Stimulated activated CD8-positive, alpha-beta memory T cell treated with anti-CD3 and anti-CD28 coated beads, Interleukin-2, amount 100 ng/mL, for 48 hours (primary cell): ENCODE measurements around the gene PACSIN2.

Source experiments
- DNase-seq, 2 donors: peaks; one replicate each; pipeline ENCODE4 v3.0.0-alpha.2; 2020; ENCODE audit warnings: low read depth in 2 of 2

The PACSIN2 gene

GRCh38 chr22:42881982-42882656 lies 132.8 kb downstream of the PACSIN2 start:
- no peak for DNase-seq

GRCh38 chr22:42881298-42881697 lies 133.7 kb downstream of the PACSIN2 start:
- DNase-seq = no peak

- DNase-seq = no peak
Observed at GRCh38 chr22:42880815-42881214, 134.1 kb downstream of the PACSIN2 start.

DNA sequence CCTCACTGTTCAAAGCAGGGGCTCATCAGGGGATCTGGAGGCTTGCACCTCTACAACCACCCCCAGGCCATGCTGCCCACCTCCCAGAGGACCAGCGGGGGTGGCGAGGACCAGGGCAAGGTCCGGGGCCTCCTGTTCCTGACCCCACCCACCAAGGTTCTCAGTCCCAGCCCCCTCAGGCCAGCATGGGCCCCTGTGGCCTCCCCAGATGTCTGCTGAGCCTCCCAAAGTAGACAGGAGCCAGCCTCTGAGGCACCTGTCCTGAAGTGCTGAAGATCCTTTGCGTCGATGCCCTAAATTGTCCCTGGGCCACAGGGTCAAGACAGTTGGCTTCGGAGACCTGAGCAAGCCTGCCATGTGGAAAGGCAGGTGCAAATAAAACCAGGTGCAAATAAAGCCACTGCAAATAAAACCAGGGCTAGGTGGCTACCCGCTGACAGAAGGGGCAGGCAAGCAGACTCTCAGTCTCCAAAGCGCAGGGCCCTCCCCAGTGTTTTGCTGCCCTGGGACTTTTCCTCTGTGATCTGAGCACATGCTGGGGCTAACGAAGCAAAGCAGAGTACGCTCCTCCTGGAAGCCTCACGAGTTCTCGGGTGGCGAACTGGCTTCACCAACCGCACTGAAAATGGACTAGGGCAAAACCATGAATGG lies 135.5 kb downstream of the PACSIN2 start:
- no peak for DNase-seq

- no peak for DNase-seq
Observed at GRCh38 chr22:42878561-42879305, 136.2 kb downstream of the PACSIN2 start.

DNA sequence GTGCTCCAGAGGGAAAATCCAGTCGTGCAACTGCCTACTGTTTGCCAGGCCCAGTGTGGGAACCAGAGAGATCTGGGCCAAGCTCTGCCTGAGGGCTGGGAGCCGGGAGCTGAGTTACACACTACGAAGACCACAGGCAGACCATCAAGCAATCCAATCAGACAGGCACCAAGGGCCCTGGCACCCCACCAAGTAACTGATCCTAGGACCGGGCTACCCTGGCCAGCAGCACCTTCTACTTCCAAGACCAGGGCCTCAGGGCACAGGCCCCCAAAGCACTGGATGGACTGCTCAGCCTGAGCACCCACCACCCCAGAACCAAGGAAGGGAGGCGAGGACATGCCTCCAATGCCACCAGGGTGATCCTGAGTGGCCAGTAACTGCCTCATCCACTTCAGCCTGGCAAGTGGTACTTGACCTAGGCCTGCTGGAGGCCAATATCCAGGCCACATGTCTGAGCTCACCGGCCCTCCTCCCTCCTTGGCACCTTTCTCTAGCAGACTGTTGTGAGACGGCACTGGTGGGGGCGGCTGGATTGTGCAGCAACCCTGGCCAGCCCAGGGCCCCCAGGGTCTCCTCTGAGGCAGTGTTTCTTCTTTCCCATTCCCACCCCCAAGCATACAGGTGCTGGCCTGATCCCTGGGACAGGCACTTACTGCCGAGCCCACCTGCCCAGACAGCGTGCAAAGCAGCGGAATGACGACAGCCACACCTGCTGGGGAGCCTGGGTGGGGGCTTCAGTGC lies 137.2 kb downstream of the PACSIN2 start:
- no peak for DNase-seq

DNA sequence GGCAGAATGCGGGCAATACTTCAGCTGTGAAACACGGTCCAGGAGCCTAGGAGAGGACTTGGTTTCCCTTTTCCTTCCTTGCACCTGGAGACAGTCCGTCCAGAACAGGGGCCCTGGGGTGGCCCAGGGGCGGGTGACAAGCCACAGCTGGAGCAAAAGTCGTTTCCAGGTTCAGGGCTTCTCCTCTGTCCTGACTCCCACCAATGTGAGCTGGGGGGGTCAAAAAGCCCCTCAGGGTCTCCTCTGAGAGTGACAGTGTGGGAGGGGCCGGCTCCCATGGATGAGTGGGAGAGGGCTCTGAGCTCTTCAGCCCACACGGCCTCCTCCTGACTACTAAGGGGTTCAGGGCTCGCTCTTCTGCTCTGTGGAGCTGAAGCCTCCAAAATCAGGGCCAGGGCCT lies 137.8 kb downstream of the PACSIN2 start:
- no peak for DNase-seq

- no peak for DNase-seq
Observed at GRCh38 chr22:42876041-42876440, 138.9 kb downstream of the PACSIN2 start.

DNA sequence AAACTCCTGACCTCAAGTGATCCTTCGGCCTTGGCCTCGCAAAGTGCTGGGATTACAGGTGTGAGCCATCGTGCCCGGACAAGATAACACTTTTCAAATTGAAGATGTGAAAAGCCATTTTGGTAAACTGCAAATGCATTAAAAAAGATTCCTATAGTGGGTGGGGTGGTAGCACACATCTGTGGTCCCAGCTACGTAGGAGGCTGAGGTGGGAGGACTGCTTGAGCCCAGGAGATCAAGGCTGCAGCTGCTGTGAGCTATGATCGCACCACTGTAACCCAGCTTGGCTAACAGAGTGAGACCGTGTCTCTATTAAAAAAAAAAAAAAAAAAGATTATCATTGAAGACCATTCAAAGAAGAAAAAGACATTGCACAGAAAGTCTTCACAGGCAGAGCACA lies 140.9 kb downstream of the PACSIN2 start:
- no peak for DNase-seq

DNA sequence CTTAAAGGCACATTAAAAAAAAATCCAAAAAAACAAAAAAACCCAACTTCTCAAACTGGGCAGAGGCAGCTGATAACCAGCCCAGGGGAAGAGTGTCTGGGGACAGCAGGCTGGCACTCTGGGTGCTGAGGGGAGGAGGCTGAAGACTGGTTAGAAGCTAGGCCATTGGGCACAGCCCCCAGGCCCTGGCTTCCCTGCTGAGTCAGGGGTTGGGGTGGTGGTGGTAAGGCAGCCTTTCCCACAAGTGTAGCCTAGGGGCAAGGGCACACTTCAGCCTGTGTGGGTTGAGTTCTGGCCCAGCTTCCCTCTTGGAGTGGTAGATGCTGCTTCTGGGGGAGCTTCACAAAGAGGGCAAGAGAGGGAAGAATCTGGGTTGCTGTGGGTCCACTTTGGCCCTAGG lies 141.6 kb downstream of the PACSIN2 start:
- no peak for DNase-seq

DNA sequence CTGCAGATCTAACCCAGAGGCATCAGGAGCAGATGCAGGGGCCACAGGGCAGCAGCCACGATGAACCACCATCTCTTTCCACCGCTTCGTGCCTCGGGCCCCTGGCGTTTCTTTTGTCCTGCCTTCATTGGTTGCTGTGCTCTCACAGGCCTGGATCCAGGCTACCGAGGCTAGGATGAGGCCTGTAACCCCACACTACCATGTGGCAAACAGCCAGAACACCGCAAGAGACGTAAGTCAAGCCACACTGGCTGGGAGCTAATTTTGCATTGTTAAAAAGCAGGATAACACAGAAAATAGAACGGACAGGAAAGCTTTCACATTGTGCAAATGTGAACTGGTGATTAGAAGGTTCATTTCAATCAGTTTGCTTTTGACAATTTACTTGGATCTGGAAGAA lies 142.1 kb downstream of the PACSIN2 start:
- DNase-seq = no peak

DNA sequence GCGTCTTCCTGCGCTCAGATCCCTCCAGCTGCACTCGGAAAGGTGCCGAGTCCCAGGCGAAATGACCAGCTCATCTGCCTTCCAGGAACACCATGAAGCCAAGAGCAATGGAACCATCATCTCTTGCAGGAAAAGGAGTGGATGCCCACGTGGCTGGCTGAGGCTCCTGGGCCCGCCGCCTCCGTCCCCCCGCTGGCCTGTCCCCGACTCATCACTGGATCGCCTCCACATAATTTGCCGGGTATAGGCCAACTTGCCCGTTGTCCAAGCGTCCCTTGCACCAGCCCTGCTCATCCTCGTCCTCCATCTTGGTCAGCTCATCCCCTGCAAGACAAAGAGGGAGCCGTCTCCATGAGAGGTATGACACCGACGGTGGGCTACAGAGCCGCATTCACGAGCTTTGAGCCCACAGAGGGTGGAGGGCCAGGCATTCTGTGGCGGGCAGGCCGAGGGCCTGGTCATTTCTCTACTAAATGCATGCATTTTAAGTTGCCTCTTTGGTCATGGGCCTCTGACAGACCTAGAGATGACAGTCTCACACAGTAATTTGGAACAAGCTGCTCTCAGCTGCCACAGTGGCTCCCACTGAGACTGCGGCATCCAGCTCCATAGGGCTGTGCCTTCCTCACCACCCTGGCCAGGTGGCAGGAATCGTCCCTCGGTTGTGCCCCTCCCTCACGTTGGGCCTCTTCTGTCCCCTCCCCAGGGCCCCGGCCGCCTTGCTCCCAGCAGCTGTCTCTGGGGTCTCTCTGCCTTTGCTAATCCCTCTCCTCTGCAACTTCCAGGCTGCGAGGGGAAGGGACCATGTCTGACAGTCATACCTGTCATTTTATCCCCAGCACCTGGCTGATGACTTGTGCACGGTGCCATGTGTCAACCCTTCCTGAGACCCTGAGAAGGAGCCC lies 143.6 kb downstream of the PACSIN2 start:
- no peak for DNase-seq

- DNase-seq = no peak
Observed at GRCh38 chr22:42869888-42870480, 145.0 kb downstream of the PACSIN2 start.

- no peak for DNase-seq
Observed at GRCh38 chr22:42869463-42869862, 145.5 kb downstream of the PACSIN2 start.

GRCh38 chr22:42868751-42869251 lies 146.1 kb downstream of the PACSIN2 start:
- DNase-seq = no peak

GRCh38 chr22:42866100-42866499 lies 148.8 kb downstream of the PACSIN2 start:
- no peak for DNase-seq

DNA sequence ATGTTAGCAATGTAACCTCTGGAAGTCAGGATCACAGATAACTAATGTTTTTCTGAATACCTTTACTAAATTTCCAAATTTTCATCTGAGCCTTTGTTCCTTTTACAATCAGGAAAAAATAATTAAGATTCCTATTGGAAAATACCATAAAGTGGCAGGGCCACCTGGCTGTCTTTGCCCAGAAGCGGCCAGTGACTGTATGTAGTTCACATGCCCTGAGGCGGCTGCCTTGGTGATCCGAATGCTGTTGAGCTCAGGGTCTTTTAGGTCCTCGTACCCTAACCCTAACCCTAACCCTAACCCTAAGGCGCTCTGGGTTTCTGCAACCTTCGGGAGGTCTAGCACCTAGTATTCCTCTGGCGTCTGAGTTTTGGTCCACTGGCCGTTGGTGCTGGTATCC lies 149.4 kb downstream of the PACSIN2 start:
- no peak for DNase-seq

- peak in 1 of 2 donors; percentile 10 for DNase-seq
Observed at GRCh38 chr22:42863349-42863961, 151.5 kb downstream of the PACSIN2 start.

GRCh38 chr22:42862045-42862734 lies 152.8 kb downstream of the PACSIN2 start:
- no peak for DNase-seq

DNA sequence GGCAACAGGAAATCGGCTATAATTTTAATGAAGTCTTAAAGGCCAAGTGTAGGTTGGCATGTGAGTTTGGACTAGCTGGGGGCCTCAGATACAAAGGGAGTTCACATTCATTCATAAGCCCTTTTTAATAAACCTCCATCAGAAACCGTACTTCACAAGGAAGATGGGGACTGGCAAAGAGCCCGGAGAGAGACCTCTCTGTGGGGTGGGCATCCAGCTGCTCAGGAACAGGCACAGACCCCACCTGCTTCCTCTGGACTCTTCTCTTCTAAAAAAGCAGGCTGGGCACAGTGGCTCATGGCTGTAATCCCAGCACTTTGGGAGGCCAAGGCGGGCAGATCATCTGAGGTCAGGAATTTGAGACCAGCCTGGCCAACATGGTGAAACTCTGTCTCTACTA lies 154.0 kb downstream of the PACSIN2 start:
- DNase-seq = no peak
